SK-N-SH treated with all-trans-retinoic acid at 6 μM for 48 hours (cell line): Measurements from ENCODE around the gene DSC3.

Source experiments
- ARNTL ChIP-seq: fragments of 450-650 bp; formaldehyde crosslinking; IDR thresholded peaks from 2 replicates; pipeline ENCODE4 v1.5.0; 2020; ENCODE audit warnings: low read depth, mild to moderate bottlenecking, moderate library complexity, borderline replicate concordance
- ESRRG ChIP-seq: fragments of 250-450 bp; sonication (Bioruptor Pico); IDR thresholded peaks from 2 replicates; pipeline ENCODE4 v1.6.1; 2021; ENCODE audit warnings: mild to moderate bottlenecking
- OSR1 ChIP-seq: fragments of 250-450 bp; sonication (Bioruptor Pico); IDR thresholded peaks from 2 replicates; pipeline ENCODE4 v1.8.0; 2022; ENCODE audit warnings: moderate library complexity, mild to moderate bottlenecking, inconsistent platforms
- RARB ChIP-seq: fragments of 250-450 bp; sonication (Bioruptor Pico); IDR thresholded peaks from 2 replicates; pipeline ENCODE4 v1.8.0; 2021; ENCODE audit warnings: mild to moderate bottlenecking, moderate library complexity
- SNAI2 ChIP-seq: fragments of 250-450 bp; sonication (Bioruptor Pico); IDR thresholded peaks from 2 replicates; pipeline ENCODE4 v1.5.0; 2020; ENCODE audit warnings: mild to moderate bottlenecking, moderate library complexity
- ZNF565 ChIP-seq: fragments of 450-650 bp; formaldehyde crosslinking; conservative IDR thresholded peaks from 2 replicates; pipeline ENCODE4 v1.5.0; 2020; ENCODE audit warnings: low read depth, mild to moderate bottlenecking, moderate library complexity
- ZNF70 ChIP-seq: fragments of 450-650 bp; formaldehyde crosslinking; IDR thresholded peaks from 2 replicates; pipeline ENCODE4 v1.5.0; 2020; ENCODE audit warnings: mild to moderate bottlenecking, moderate library complexity

DNA sequence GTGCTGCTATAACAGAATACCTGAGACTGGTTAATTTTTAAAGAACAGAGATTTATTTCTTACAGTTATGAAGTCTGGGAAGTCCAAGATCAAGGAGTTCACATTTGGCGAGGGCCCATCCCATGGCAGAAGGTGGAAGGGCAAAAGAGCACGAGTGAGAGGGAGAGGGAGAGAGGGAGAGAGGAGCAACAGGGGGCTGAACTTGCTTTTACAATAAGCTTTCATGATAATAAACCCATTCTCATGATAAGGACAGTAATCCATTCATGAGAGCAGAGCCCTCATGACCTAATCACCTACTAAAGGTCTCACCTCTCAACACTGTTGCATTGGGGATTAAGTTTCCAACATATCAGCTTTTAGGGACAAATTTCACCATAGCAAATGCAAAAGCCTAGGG lies 45.3 kb downstream of the DSC3 start:
- TF ChIP-seq ZNF70 (CRISPR knock-in tag) (no peak), ZNF565 (CRISPR knock-in tag) (no peak), OSR1 (no peak), RARB (no peak), ESRRG (CRISPR knock-in tag) (no peak), SNAI2 (no peak), ARNTL (no peak)
